Activated naive CD4-positive, alpha-beta T cell (primary cell): ENCODE measurements around the gene EPS15.

Experiments used
- DNase-seq, 4 experiments: peaks; one replicate each; lab custom pipeline; 2025; lab: John Stamatoyannopoulos, UW

EPS15 gene

DNA sequence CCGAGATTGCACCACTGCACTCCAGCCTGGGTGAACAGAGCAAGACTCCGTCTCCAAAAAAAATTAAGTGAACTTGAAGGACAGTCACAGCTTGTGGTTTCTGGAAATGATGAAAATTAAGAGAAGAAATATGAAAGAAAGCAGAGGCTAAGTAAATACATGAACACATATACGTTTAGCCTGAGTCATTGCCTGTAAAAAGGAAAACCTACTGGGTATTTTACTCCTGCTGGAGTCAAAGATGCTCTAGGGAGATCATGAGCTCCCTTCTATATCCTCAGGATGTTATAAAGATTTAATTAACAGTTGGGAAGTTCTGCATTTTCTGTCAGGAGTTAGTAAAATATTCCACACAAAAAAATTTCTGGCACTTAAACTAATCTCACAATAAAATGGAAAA, 145.2 kb downstream of the EPS15 start:
- DNase-seq = no peak

DNA sequence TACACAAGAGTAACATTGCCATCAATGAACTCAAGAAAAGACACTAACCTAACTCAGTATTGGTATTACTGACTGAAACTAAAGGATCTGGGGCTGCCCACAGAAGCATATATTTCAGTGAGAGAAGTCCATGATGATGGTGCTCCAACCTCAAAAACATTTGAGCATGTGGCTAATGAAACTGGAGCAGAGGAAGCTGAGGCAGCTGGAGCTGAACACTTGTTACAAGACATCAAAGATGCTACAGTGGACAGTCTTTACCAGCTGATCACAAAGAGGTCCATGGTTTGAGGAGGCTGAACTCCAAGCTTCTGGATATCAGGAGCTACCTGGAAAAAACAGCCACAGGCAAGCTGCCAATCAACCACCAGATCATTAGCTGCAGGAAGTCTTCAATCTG, 146.5 kb downstream of the EPS15 start:
- DNase-seq = no peak

DNA sequence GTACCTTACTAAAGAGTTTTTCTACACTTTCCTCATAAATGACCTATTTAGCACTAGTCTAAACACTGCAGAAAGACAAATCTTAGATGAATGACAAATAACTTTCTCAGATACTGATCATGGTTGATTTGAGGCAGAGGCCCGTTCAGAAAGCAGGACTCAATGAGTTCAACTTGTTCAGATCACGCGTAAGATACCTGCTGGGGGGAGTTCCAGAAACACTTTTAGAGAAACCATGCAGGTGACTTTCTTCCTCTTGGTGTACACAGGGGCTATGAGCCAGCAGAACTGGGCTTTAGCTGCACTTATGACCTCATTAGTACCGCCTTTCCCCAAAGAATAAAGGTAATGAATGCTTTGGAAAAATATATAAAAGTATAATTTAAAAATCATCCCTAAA, 149.9 kb downstream of the EPS15 start:
- no peak for DNase-seq

DNA sequence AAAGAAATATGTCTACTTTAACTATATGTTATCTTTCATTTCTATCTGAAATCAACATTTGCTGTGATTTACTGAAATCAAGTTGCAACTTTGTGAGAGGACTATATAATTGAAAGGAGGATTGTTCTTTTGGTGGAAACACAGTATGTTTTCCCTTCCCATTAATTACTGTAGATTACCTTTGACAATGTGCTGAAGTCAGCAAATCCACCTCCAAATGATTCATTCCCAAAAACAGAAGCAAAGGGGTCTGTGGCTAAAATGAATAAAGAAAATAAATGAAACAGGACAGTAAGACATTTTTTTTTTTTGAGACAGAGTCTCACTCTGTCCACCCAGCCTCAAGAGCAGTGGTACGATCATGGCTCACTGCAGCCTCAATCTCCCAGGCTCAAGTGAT, 153.3 kb downstream of the EPS15 start:
- no peak for DNase-seq

DNA sequence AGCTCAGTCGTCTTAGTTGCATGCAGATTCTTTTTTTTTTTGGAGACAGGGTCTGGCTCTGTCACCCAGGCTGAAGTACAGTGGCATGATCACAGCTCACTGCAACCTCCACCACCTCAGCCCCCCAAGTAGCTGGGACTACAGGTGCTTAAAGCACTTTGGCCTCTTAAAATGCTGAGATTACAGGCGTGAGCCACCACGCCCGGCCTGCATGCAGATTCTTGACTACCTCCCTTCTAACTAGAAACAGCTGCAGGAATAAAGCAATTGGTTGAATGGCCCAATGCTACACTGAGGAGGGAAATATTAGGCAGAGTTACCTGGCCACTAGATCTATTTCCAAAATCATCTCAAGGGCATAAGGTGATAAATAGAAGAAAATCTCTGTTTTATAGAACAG, 159.2 kb downstream of the EPS15 start:
- no peak for DNase-seq

- no peak for DNase-seq
Measured at GRCh38 chr1:51355382-51355781, 163.7 kb downstream of the EPS15 start.

GRCh38 chr1:51354416-51354815, 164.7 kb downstream of the EPS15 start:
- no peak for DNase-seq

DNA sequence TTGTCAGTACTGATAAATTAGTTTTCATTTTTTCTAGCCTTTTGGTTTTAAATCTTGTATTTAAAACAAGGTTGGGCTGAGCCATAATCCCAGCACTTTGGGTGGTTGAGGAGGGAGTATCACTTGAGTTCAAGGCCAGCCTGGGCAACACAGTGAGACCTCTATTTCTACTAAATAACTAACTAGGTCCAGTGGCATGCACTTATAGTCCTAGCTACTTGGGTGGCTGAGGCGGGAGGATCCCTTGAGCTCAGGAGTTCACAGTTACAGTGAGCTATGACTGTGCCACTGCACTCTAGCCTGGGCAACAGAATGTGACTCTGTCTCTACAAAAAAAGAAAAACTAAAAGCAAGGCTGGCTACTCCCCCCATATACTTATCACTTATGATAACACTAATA, 167.2 kb downstream of the EPS15 start:
- DNase-seq = no peak

DNA sequence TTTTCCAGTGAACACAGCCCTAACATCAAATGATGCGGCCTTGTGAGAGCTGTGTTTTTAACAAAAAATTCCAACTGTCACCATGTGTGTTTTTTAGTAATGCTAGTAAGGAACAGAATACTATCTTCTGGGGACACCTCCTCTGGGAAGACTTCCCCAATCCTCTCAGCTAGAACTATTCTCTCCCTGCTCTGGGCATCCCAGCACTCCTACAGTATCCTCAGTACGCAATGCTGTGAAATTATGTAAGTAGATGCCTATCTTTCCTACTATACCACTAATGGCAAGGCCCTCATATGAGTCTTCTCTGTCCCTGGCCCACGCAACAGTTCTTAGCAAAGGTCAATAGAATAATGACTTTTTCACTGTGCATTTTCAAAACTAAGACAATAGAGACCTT, 169.2 kb downstream of the EPS15 start:
- no peak for DNase-seq

DNA sequence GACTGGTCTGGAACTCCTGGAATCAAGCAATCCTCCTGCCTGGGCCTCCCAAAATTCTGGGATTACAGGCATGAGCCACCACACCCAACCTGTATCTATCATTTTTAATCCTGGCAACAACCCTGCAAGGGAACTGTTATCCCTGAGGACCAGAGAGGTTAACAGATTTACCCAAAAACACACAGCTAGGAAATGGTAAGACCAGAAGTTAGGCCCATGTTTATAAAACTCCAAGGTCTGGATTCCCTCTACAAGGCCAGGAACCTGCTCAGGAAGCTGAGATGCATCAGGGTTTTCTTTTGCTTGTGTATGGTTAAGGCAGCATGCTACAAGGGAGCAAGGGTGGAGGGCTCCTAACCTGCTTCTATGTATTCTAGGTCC, 170.9 kb downstream of the EPS15 start:
- no peak for DNase-seq

GRCh38 chr1:51347398-51348146, 171.5 kb downstream of the EPS15 start:
- no peak for DNase-seq

DNA sequence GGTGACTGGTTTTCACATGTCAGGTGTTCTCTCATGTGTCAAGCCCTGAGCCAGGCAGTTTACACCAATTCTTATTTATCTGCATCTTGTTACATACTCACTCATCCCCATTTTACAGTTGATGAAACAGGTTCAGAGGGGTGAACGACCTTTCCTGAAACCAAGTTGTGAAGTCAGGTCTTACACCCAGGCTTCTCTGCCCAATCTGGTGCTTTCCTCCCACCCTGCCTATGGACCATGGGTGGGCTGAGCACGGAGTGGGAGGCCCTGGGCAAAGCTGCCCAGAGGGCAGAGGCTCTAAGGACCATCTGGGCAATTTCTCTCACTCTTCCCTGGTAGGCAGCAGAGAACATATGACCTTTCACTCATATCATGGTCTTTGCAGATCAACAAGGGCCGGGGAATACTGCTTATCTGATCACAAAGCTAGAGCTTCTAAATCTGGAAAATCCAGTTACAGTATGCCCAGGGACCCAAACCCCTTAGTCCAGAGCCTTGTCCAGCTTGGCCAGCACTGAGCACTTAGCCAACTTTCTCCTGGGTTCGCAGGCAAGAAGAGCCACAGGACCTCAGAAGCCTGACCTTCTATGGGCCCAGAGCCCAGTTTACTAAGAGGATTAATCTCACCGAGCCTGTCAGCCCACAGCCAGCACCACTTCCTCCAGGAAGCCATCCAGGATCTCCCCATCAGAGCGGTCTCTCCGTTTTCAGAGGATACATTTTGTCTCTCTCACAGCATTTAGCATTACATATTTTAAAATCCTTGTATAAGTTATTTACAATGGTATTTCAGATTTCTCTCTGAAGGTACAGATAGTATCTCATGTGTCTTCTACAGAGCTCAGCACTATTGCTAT, 172.8 kb downstream of the EPS15 start:
- no peak for DNase-seq

DNA sequence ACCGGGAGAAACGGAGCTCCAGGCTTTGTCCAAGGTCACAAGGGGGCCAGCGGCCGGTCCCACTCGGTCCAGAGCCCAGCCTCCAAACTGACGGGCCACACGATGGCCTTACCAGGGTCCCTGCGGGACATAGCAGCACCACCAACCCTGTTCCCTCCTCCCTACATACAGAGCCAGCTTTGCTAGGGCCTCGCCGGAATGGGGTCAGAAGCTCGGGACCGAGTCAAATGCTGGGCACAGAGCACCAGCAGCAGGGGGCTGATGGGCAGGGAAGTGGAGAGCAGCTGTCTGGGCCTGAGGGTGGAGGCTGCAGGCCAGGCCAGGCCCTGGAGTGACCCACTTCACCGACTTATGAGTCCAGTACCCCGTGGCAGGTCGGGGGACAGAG, 173.8 kb downstream of the EPS15 start:
- no peak for DNase-seq

DNA sequence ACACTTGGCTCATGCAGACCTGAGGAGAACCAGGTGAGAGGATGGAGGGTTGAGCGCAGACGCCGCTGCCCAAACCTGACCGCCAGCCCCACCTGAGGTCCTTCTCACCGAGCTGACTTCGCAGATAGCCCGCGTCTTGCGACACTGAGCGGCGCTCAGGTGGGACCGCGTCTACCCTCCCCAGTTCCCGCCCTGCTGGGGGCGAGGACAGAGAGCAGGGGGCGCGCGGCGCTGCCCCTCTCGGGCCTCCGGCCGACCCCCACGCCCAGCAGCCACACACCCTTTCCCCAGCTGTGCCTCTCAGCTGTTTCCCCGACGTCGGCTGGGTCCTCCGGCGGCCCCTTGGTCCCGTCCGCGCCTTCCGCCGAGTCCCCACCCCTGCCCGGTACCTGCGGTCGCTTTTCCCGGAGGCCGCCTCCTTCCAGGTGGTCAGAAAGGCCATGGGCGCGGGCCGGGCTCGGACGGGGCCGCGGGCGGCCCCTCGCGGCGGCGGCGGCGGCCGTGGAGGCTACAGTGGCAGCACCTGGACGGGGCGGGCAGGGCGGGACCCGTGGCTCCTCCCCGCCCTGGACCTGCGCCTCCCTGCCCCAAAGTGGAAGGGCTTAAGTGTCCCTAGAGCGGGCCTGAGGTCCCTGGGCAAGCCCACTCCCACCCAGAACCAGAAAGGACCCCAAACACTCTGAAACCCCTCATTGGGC, 174.3 kb downstream of the EPS15 start:
- DNase-seq = no peak

DNA sequence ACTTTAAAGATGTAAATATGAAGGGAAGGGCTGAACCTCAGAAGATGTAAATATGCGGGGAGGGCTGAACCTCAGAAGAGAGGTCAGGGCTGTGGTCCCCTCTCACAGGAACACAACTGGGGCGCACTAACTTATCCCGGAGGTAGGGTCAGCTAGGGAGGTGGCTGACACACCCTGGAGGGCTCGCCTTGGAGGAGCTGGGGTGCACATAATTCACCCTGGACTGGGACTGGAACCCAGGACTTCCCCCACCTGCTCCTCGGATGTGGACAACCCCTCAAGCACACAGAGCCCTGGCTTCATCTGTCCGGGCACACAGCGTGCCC, 174.8 kb downstream of the EPS15 start:
- DNase-seq = no peak

GRCh38 chr1:51343624-51344023, 175.4 kb downstream of the EPS15 start:
- no peak for DNase-seq

DNA sequence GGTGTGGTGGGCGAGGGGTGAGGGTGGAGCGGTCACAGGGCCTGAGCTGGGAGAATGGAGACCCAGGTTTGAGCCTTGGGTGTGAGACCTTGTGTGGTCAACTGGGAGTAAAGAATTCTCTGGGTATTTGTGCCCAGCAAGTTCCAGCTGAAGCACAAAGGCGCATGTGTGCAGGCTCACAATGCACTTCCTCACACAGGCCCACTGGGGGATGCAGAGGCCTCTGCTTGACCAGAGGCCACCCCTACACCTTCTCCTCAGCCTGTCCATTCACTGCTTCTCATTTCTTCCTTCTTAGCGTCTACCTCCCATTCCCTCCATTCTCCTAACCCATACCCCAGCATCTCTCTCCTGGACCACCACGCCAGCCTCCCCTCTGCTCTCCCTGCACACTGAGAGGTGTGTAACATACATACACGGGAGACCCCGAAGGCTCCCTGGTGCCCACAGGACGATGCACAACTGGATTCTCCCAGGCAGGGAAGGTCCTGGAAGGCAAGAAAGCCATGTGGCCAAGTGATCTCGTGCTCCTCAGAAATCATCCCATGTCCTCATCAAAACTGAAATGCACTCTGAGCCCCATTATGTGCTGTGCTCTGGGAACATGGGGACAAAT, 176.4 kb downstream of the EPS15 start:
- DNase-seq = no peak

DNA sequence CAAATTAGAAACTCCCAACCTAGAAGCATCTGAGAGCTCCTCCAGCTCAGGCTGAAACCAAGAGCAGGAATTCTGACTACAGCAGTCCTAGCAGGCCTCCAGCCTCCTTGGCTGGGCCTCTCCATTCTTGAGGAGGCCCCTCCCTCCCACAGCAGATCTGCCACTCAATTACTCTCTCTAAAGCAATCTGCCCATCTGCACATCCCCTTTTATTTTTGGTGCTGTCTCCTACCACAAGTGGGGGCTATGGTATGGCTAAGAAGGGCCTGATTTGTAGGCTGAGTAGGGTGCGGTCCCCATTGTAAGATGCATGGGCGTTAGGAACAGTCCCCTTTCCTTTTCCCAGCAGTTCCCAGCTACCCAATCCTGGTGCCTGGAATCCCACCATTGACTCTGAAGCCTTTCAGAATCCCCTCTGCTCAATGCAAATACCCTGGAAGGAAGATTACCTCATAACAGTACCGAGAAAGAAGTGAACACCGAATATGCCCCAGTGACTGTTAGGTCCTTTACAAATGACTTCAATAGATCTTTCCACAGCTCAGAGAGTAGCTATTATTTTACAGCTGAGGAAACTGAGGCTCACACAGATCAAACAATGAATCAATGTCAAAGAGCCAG, 177.1 kb downstream of the EPS15 start:
- no peak for DNase-seq

DNA sequence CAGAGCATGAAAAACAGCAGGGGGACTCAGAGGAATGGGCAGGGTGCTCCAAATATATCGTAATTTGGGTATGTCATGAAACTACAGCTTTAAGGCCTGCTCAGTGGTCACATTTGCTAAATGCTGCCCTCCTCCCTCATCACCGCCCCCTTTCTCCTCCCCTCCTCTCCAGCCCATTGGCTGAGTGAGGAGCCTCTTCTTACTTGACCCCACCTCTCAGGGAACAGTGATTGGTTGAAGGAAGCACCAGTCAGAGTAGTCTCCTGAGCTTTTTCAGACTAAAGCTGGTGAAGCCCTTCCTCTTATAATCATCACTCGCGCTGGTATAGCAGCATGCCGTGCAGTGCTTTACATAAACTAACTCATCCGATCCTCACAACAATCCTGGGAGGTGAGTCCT, 178.7 kb downstream of the EPS15 start:
- no peak for DNase-seq

- no peak for DNase-seq
Measured at GRCh38 chr1:51336711-51337110, 182.4 kb downstream of the EPS15 start.

DNA sequence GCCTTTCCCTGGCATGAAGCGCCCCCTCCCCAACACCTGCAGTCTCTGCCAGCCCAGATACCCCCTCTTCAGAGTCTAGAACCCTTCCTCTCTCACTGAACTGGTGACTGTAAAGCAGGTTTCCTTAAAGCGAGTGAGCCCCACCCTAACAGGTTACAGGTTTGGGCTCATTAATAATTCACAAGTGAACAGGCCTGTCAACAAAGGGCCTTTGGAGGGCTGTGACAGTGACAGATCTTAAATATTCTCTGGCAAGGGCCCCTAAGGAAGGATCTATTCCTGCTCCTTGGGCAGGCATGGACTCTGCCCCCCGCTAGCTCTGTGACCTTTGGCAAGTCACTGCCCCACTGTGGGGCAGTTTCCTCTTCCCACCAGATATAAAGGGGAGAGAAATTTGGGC, 183.1 kb downstream of the EPS15 start:
- no peak for DNase-seq
